Gastrocnemius medialis (tissue), 4 donors: Measurements from ENCODE around the gene NAA30.

ENCODE experiments used
- POLR2A ChIP-seq, 2 donors: fragments of 450-650 bp; IDR thresholded peaks; one replicate each; pipeline ENCODE4 v1.6.1; 2017; ENCODE audit warnings: antibody characterized with exemption in 2 of 2, mild to moderate bottlenecking in 2 of 2, moderate library complexity in 2 of 2
- TF ChIP-seq, protein P1 (sequence below), 5 experiments: fragments of 450-650 bp in 3 of 5; fragments of 200-600 bp in 2 of 5; sonication (generic) in 2 of 5; IDR thresholded peaks in 4 of 5; conservative IDR thresholded peaks in 1 of 5; 1 replicate in 4 of 5; 2 replicates in 1 of 5; pipeline ENCODE4 v1.5.1; 2016 to 2019; ENCODE audit warnings: antibody characterized with exemption in 5 of 5, mild to moderate bottlenecking in 3 of 5, moderate library complexity in 3 of 5

DNA sequence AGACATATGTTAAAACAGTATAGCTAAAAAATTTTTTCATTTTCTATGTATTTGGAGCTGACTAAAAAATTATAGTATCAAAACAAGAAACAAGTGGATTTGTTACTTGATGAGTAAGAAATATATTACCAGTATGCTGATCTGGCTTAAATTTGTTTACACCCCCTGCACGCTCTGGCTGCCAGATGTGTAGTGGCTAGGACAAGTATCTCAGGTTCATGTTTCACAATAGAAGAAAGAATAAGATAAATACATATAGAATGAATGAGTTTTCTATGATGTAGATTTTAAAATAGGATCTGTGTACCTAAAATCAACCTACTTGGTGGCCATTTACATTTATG, 13.1 kb downstream of the NAA30 start:
- TF ChIP-seq, protein P1, sequence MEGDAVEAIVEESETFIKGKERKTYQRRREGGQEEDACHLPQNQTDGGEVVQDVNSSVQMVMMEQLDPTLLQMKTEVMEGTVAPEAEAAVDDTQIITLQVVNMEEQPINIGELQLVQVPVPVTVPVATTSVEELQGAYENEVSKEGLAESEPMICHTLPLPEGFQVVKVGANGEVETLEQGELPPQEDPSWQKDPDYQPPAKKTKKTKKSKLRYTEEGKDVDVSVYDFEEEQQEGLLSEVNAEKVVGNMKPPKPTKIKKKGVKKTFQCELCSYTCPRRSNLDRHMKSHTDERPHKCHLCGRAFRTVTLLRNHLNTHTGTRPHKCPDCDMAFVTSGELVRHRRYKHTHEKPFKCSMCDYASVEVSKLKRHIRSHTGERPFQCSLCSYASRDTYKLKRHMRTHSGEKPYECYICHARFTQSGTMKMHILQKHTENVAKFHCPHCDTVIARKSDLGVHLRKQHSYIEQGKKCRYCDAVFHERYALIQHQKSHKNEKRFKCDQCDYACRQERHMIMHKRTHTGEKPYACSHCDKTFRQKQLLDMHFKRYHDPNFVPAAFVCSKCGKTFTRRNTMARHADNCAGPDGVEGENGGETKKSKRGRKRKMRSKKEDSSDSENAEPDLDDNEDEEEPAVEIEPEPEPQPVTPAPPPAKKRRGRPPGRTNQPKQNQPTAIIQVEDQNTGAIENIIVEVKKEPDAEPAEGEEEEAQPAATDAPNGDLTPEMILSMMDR (IDR thresholded peaks at IDR 0.05 in 4 of 5, conservative IDR thresholded peaks at IDR 0.05 in 1 of 5): no peak
- TF ChIP-seq POLR2A (IDR thresholded peaks at IDR 0.05): no peak
